Neural crest cell (in vitro differentiated cells): ENCODE results near the gene TOM1L2. TPM values are rescaled to one million over a fixed set of nuclear protein-coding genes. Genes with fewer than 3 reads are reported as not detected.

Experiments used
- DNase-seq: peaks from one replicate; pipeline ENCODE4 v3.0.0; 2021; ENCODE audit warnings: low read depth, mixed read lengths, low spot score
- H3K27ac Mint-ChIP-seq: one replicate; pipeline ENCODE4 v1.8.0; 2021; ENCODE audit warnings: mild to moderate bottlenecking, mixed read lengths; ENCODE audit not compliant: unreplicated experiment
- H3K27me3 Mint-ChIP-seq: 2 replicates; pipeline ENCODE4 v1.8.0; 2021; ENCODE audit warnings: low read depth, mild to moderate bottlenecking, mixed read lengths
- H3K36me3 Mint-ChIP-seq: 2 replicates; pipeline ENCODE4 v1.8.0; 2021; ENCODE audit warnings: low read depth, mild to moderate bottlenecking, mixed read lengths
- H3K4me1 Mint-ChIP-seq: 2 replicates; pipeline ENCODE4 v1.8.0; 2021; ENCODE audit warnings: mixed read lengths
- H3K4me3 Mint-ChIP-seq: one replicate; pipeline ENCODE4 v1.8.0; 2021; ENCODE audit warnings: mild to moderate bottlenecking, mixed read lengths
- H3K9me3 Mint-ChIP-seq: 2 replicates; pipeline ENCODE4 v1.8.0; 2021; ENCODE audit warnings: mixed read lengths
- CTCF ChIP-seq: fragments of 200-600 bp; sonication (generic); conservative IDR thresholded peaks from 2 replicates; pipeline ENCODE4 v1.5.0; 2021; ENCODE audit warnings: antibody characterized with exemption, mild to moderate bottlenecking
- total RNA-seq: library from RNA; stranded (reverse); gene quantifications from 2 replicates; pipeline ENCODE4 v1.2.1, GENCODE V29; 2021

The TOM1L2 gene
- total RNA-seq, 1 donor from 2014 or later: 15.9 TPM

DNA sequence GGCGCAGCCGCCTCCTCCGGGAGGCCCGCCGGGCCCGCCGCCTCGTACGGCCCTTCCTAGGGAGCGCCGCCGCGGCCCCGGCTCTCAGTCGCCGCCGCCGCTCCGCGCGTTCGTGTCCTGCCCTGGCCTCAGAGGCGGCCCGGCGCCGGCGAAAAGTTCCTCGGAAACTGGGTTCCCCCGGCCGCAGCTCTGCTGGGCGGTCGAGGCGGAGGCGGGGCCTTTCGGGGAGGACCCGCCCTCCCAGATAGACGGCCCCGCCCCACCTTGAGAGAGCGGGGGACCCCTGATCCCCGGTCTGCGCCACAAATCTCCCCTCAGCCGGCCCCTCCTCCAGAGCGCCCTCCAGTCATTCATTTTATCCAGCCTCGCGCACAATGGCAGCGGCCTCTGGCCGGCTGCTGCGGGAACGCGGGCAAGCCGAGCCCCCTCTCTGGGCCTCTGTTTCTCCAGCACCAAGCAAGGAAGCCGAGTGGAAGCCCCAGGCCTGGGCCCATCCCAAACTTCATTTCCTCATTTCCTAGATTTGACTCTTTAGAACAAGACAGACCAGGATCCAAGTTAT lies 135.3 kb downstream of the TOM1L2 start, which contains the start of gene SREBF1:
SREBF1 (minus strand) TSS at position 169 of the 562 bp plus-strand sequence. CDS start 169 bp downstream, outside the sequence.
- peaks cover 4% of the 10 kb centered on the region for H3K27me3 Mint-ChIP-seq
- peaks cover 68% of the 10 kb centered on the region for H3K4me1 Mint-ChIP-seq

GRCh38 chr17:17836250-17836817 lies 135.9 kb downstream of the TOM1L2 start:
- Mint-ChIP-seq H3K27ac (peak overlapping the region; percentile 94), H3K9me3 (no peaks in the 10 kb centered on the region), H3K4me1 (peaks cover 71% of the 10 kb centered on the region), H3K4me3 (peak overlapping the region; percentile 97), H3K36me3 (no peaks in the 10 kb centered on the region), H3K27me3 (peaks cover 4% of the 10 kb centered on the region)
- TF ChIP-seq CTCF: no peak
- DNase-seq: peak; percentile 99

More for the DNA sequence above, 135.3 kb downstream of the TOM1L2 start, which contains the start of gene SREBF1:
- peak; percentile 55 for DNase-seq
- Mint-ChIP-seq H3K9me3 (no peaks in the 10 kb centered on the region), H3K36me3 (no peaks in the 10 kb centered on the region), H3K27ac (peak within 1 kb of the TSS; percentile 99), H3K4me3 (peak within 1 kb of the TSS; percentile 97)
- no peak for TF ChIP-seq CTCF

DNA sequence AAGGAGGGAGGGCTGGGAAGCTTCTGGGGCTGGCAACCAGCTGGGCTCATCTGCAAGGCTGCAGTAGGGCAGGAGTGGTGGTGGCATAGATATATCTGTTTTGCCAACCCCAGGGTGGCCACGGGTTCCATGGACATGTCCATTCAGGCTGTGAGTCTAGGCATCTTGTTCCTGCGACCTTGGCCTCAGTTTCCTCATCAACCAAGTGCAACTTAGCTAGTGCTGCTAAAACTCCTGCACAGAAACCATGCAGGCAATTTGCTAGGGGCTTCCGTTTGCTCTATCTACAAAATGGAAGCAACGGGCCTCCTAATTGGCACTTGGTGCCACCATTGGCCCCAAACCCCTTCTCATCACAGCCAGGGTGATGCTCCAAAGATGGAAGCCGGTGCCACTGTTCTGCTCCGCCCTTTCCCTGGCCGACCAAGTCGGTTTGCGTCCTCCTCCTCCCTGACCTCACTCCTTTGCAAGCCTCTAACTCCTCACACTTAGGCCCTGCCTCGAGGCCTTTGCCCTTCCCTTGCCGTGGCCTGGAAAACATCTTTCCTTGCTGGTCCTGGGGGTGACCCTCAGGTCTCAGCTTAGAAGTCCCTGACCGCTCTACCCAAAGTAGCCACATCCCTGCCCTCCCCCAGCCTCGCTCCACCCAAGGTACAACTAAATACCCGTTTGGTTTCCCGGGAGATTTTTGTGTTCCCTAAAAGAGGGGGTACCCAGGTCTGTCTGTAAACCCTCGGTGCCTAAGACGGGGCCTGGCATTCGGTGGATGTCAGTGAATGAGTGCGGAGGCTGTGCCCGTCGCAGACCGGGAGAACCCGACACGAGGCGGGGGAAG lies 136.6 kb downstream of the TOM1L2 start:
- H3K27ac Mint-ChIP-seq: peak overlapping the region; percentile 94
- no peak for DNase-seq
- H3K4me3 Mint-ChIP-seq: peak overlapping the region; percentile 90
- no peaks in the 10 kb centered on the region for H3K9me3 Mint-ChIP-seq
- TF ChIP-seq CTCF: no peak
- H3K4me1 Mint-ChIP-seq: peaks cover 71% of the 10 kb centered on the region
- peaks cover 4% of the 10 kb centered on the region for H3K27me3 Mint-ChIP-seq
- H3K36me3 Mint-ChIP-seq: no peaks in the 10 kb centered on the region

GRCh38 chr17:17834974-17835373 lies 137.2 kb downstream of the TOM1L2 start:
- no peak for TF ChIP-seq CTCF
- Mint-ChIP-seq H3K27ac (peak overlapping the region; percentile 83), H3K4me1 (peaks cover 75% of the 10 kb centered on the region), H3K27me3 (peaks cover 4% of the 10 kb centered on the region), H3K4me3 (peak overlapping the region; percentile 90), H3K36me3 (no peaks in the 10 kb centered on the region), H3K9me3 (no peaks in the 10 kb centered on the region)
- DNase-seq: no peak

- DNase-seq: no peak
- H3K27ac Mint-ChIP-seq: peak overlapping the region; percentile 35
- peaks cover 73% of the 10 kb centered on the region for H3K4me1 Mint-ChIP-seq
- H3K36me3 Mint-ChIP-seq: no peaks in the 10 kb centered on the region
- no peaks in the 10 kb centered on the region for H3K9me3 Mint-ChIP-seq
- TF ChIP-seq CTCF: no peak
- peaks cover 4% of the 10 kb centered on the region for H3K27me3 Mint-ChIP-seq
- peak overlapping the region; percentile 77 for H3K4me3 Mint-ChIP-seq
These were observed 138.4 kb downstream of the TOM1L2 start for GRCh38 chr17:17833658-17834357.
